Glutamatergic neuron (in vitro differentiated cells): Measurements from ENCODE around the gene LEMD2. TPM values are rescaled to one million over a fixed set of nuclear protein-coding genes. Genes with fewer than 3 reads are reported as not detected.
A peak's percentile ranks its signal among the peaks of the same experiment; 100 is the strongest.

Experiments
- DNase-seq: peaks from one replicate; pipeline ENCODE4 v3.0.0; 2022
- H3K27ac Mint-ChIP-seq: one replicate; pipeline ENCODE4 v1.8.0; 2020; ENCODE audit warnings: mild to moderate bottlenecking, mixed read lengths, inconsistent platforms; ENCODE audit not compliant: unreplicated experiment
- H3K27me3 Mint-ChIP-seq: one replicate; pipeline ENCODE4 v1.8.0; 2020; ENCODE audit warnings: mild to moderate bottlenecking, moderate library complexity, mixed read lengths, inconsistent platforms; ENCODE audit not compliant: unreplicated experiment
- H3K36me3 Mint-ChIP-seq: one replicate; pipeline ENCODE4 v1.8.0; 2020; ENCODE audit warnings: mild to moderate bottlenecking, mixed read lengths, inconsistent platforms; ENCODE audit not compliant: unreplicated experiment
- H3K4me1 Mint-ChIP-seq: one replicate; pipeline ENCODE4 v1.8.0; 2020; ENCODE audit warnings: mild to moderate bottlenecking, low read depth, mixed read lengths, inconsistent platforms; ENCODE audit not compliant: unreplicated experiment
- H3K4me3 Mint-ChIP-seq: one replicate; pipeline ENCODE4 v1.8.0; 2020; ENCODE audit warnings: mild to moderate bottlenecking, mixed read lengths, inconsistent platforms; ENCODE audit not compliant: unreplicated experiment
- H3K9me3 Mint-ChIP-seq: one replicate; pipeline ENCODE4 v1.8.0; 2020; ENCODE audit warnings: mild to moderate bottlenecking, moderate library complexity, mixed read lengths, inconsistent platforms; ENCODE audit not compliant: unreplicated experiment
- CTCF ChIP-seq: fragments of 200-600 bp; sonication (generic); IDR thresholded peaks from one replicate; pipeline ENCODE4 v1.5.0; 2021; ENCODE audit not compliant: partially characterized antibody, unreplicated experiment
- total RNA-seq: library from RNA; stranded (reverse); fragmentation: NEBNext Ultra II Directional; extraction: Animal tissue kit (Norgen Biotek cat#: 25700); gene quantifications from one replicate; pipeline ENCODE4 v1.2.1, GENCODE V29; 2021; ENCODE audit not compliant: unreplicated experiment

LEMD2 gene
- total RNA-seq, 1 donor from 2014 or later, result 82.4 TPM

- peaks cover 46% of the 10 kb centered on the region for H3K4me1 Mint-ChIP-seq
- H3K4me3 Mint-ChIP-seq, result no peak overlapping the region
- H3K9me3 Mint-ChIP-seq, result peaks cover 6% of the 10 kb centered on the region
- no peaks in the 10 kb centered on the region for H3K36me3 Mint-ChIP-seq
- no peak overlapping the region for H3K27ac Mint-ChIP-seq
- peaks cover 8% of the 10 kb centered on the region for H3K27me3 Mint-ChIP-seq
- no peak for TF ChIP-seq CTCF
- peak; percentile 58 for DNase-seq
Observed at GRCh38 chr6:33742837-33743236, 46.1 kb downstream of the LEMD2 start.

GRCh38 chr6:33742092-33742491 lies 46.8 kb downstream of the LEMD2 start:
- Mint-ChIP-seq H3K27me3 (peaks cover 7% of the 10 kb centered on the region), H3K4me1 (peaks cover 44% of the 10 kb centered on the region), H3K27ac (no peak overlapping the region), H3K36me3 (no peaks in the 10 kb centered on the region), H3K4me3 (no peak overlapping the region), H3K9me3 (peaks cover 6% of the 10 kb centered on the region)
- TF ChIP-seq CTCF, result no peak
- DNase-seq, result no peak

- H3K9me3 Mint-ChIP-seq, result peaks cover 6% of the 10 kb centered on the region
- no peaks in the 10 kb centered on the region for H3K36me3 Mint-ChIP-seq
- no peak for DNase-seq
- no peak overlapping the region for H3K27ac Mint-ChIP-seq
- peaks cover 38% of the 10 kb centered on the region for H3K4me1 Mint-ChIP-seq
- H3K4me3 Mint-ChIP-seq, result no peak overlapping the region
- H3K27me3 Mint-ChIP-seq, result peaks cover 7% of the 10 kb centered on the region
- TF ChIP-seq CTCF, result no peak
Observed at GRCh38 chr6:33740794-33741193, 48.1 kb downstream of the LEMD2 start.

GRCh38 chr6:33740204-33740608 lies 48.7 kb downstream of the LEMD2 start:
- Mint-ChIP-seq H3K4me1 (peaks cover 38% of the 10 kb centered on the region), H3K27ac (peak overlapping the region; percentile 40), H3K9me3 (peaks cover 3% of the 10 kb centered on the region), H3K4me3 (no peak overlapping the region), H3K36me3 (no peaks in the 10 kb centered on the region), H3K27me3 (peaks cover 7% of the 10 kb centered on the region)
- no peak for TF ChIP-seq CTCF
- peak; percentile 41 for DNase-seq

- H3K27me3 Mint-ChIP-seq, result peaks cover 7% of the 10 kb centered on the region
- peaks cover 3% of the 10 kb centered on the region for H3K9me3 Mint-ChIP-seq
- H3K4me3 Mint-ChIP-seq, result no peak overlapping the region
- TF ChIP-seq CTCF, result no peak
- H3K4me1 Mint-ChIP-seq, result peaks cover 38% of the 10 kb centered on the region
- H3K36me3 Mint-ChIP-seq, result no peaks in the 10 kb centered on the region
- no peak for DNase-seq
- no peak overlapping the region for H3K27ac Mint-ChIP-seq
Observed at GRCh38 chr6:33739571-33739970, 49.4 kb downstream of the LEMD2 start.
